HUES6 (cell line): Measurements from ENCODE around the gene FAM13A.

Experiments used
- H3K27ac ChIP-seq: 2 replicates; pipeline ENCODE4 v1.7.0; 2013; ENCODE audit warnings: low read depth, mild to moderate bottlenecking, low read length, inconsistent platforms
- H3K27me3 ChIP-seq: 2 replicates; pipeline ENCODE4 v1.6.1; 2013; ENCODE audit warnings: low read length; ENCODE audit not compliant: control insufficient read depth, insufficient read depth
- H3K36me3 ChIP-seq: 2 replicates; pipeline ENCODE4 v1.6.1; 2013; ENCODE audit warnings: low read length; ENCODE audit not compliant: control insufficient read depth, insufficient read depth
- H3K4me1 ChIP-seq: 2 replicates; pipeline ENCODE4 v1.6.1; 2013; ENCODE audit warnings: low read length; ENCODE audit not compliant: control insufficient read depth, insufficient read depth
- H3K4me3 ChIP-seq: 2 replicates; pipeline ENCODE4 v1.5.1; 2013; ENCODE audit warnings: low read depth, low read length
- H3K9ac ChIP-seq: one replicate; pipeline ENCODE4 v1.6.1; 2013; ENCODE audit warnings: mild to moderate bottlenecking, low read length
- H3K9me3 ChIP-seq: 2 replicates; pipeline ENCODE4 v1.6.1; 2013; ENCODE audit warnings: low read depth, low read length; ENCODE audit not compliant: control insufficient read depth, insufficient read depth

Gene FAM13A

DNA sequence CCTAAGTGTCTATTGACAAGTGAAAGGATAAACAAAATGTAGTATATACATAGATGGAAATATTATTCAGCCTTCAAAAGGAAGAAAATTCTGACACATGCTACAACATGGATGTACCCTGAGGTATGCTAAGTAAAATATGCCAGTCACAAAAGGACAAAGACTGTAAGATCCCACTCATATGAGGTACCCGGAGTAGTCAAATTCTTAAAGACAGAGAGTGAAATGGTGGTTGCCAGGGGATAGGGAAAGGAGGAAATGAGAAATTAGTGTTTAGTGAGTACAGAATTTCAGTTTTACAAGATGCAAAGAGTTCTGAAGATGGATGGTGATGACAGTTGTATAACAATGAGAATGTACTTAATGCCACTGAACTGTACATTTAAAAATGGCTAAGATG lies 257.1 kb downstream of the FAM13A start:
- Histone ChIP-seq H3K27me3 (no peaks in the 10 kb centered on the region), H3K36me3 (no peaks in the 10 kb centered on the region), H3K4me3 (no peak overlapping the region), H3K9ac (no peak overlapping the region), H3K4me1 (no peaks in the 10 kb centered on the region), H3K27ac (no peak overlapping the region), H3K9me3 (no peaks in the 10 kb centered on the region)

DNA sequence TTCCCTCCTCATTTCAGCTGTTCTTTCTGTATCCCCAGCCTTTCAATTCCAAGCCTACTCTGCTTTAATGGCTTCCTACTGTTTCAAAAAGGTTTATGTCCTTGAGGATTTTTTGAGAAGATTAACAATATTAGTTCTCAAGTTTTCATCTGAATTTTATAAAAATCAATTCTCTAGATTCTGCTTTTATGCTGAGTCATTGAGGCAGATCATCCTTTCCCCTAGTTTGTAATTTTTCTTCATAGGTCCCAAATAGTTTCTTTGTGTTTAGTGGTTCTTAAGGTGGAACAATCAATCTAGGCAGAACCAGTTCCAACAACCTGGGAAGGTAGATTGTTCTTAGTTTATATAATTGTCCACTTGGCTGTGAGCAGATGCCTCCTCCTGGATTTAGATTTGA lies 259.3 kb downstream of the FAM13A start:
- H3K27me3 ChIP-seq: no peaks in the 10 kb centered on the region
- H3K4me1 ChIP-seq: peaks cover 5% of the 10 kb centered on the region
- H3K27ac ChIP-seq: no peak overlapping the region
- no peaks in the 10 kb centered on the region for H3K9me3 ChIP-seq
- no peak overlapping the region for H3K9ac ChIP-seq
- no peak overlapping the region for H3K4me3 ChIP-seq
- H3K36me3 ChIP-seq: no peaks in the 10 kb centered on the region

DNA sequence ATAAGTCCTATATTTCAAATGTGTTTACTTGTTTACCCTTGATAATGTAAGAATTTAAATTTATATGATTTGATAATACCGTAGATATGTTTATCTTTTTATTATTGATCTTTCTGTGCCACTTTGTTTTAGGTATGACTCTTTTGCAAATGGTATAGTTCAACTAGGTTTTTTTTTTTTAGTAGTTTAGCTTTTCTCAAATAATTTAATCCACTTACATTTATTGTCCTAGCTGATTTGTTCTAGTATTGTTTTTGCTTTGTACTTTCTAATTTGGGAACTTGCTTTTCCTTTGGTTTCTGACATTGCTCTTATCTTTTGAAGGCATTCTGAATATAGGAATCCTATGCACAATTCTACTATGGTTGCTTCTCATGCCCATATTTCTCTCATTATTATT lies 260.4 kb downstream of the FAM13A start:
- Histone ChIP-seq H3K4me1 (peaks cover 14% of the 10 kb centered on the region), H3K27ac (no peak overlapping the region), H3K27me3 (no peaks in the 10 kb centered on the region), H3K36me3 (no peaks in the 10 kb centered on the region), H3K9ac (no peak overlapping the region), H3K4me3 (no peak overlapping the region), H3K9me3 (no peaks in the 10 kb centered on the region)

DNA sequence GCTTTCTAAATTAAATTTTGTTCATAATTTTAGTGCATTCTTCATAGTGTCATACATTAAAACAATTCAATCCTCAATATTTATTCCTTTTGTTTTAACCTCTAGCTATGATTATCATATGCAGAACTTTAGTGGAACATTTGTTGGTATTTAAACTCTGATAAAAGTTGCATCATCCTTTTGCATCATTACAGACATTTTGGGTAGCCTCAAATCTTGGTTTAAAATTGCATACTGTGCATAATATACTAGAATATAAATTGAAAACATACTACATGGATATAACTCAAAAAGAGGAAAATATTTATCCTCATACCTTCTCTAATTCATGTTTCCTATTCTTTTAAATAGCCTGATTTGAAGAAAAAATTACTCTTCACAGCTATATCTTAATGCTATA lies 262.0 kb downstream of the FAM13A start:
- peaks cover 14% of the 10 kb centered on the region for H3K4me1 ChIP-seq
- H3K27me3 ChIP-seq: no peaks in the 10 kb centered on the region
- H3K4me3 ChIP-seq: no peak overlapping the region
- no peak overlapping the region for H3K9ac ChIP-seq
- no peaks in the 10 kb centered on the region for H3K36me3 ChIP-seq
- H3K9me3 ChIP-seq: no peaks in the 10 kb centered on the region
- H3K27ac ChIP-seq: no peak overlapping the region

DNA sequence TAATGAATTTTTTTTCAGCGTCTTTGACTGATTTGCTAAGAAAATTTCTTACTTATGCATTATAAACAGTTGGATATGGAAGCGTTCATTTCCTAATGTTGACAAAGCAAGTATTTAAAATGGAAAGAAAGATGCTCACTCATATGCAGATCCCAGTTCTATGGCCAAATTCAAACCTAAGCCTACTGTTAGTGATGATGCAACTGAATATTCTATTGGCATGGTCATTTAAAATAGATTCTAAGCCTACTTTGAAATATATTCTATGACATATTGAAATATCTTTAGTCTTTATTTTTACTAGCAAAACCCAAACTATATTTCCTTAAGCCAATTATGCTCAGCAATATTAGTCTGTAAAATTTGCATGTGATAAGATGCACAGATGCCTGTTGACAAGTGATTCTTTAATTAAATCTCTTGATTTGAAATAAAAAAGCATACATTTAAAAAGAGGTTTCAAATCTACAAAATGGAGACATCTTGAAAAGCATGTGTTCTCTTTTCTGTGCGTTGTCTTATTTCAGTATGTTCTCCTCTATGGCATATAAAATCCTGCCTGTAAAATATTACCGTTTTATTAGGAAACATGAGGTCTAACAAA lies 262.8 kb downstream of the FAM13A start:
- Histone ChIP-seq H3K36me3 (no peaks in the 10 kb centered on the region), H3K4me1 (peaks cover 14% of the 10 kb centered on the region), H3K27me3 (no peaks in the 10 kb centered on the region), H3K9me3 (no peaks in the 10 kb centered on the region), H3K9ac (no peak overlapping the region), H3K4me3 (no peak overlapping the region), H3K27ac (no peak overlapping the region)

DNA sequence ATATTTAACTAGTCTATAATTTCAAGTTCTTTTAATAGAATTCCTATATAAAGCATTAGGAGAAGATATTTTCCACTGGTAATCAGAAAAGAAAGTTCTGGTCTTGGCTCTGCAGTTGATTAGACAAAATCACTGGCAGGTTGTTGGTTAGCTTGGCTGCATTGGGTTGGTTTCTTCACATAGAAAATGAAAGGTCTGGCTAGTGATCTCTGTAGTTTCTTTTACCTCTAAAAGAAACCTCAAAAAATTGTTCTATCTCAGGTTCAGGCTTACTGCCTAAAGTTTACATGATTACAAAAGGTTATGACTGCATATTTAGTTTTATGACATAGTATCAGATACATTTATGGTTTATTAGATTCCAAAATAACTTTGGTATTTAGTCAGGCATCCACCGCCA lies 263.5 kb downstream of the FAM13A start:
- Histone ChIP-seq H3K36me3 (no peaks in the 10 kb centered on the region), H3K9me3 (no peaks in the 10 kb centered on the region), H3K4me3 (no peak overlapping the region), H3K4me1 (peaks cover 14% of the 10 kb centered on the region), H3K27me3 (no peaks in the 10 kb centered on the region), H3K9ac (no peak overlapping the region), H3K27ac (no peak overlapping the region)

DNA sequence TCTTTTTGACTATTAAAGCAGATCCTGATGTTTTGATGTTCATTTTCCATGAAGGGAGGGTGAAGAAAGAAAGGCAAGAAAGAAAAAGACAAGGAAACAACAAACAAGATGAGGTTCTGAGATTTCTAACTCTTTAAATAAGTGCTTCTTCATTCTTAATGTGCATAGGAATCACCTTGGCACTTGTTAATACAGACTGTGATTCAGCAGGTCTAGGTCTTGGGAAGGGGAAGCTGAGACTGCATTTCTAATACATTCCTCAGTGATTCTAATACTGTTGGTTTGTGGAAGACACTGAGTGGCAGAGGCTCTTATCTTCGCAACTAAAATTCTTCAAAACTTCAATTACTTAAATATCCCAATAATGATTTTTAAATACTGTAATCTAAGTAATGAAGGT lies 264.2 kb downstream of the FAM13A start:
- Histone ChIP-seq H3K9me3 (no peaks in the 10 kb centered on the region), H3K36me3 (no peaks in the 10 kb centered on the region), H3K9ac (no peak overlapping the region), H3K27ac (peak overlapping the region; percentile 58; the same call in 1 of the 2 replicates), H3K4me1 (peaks cover 14% of the 10 kb centered on the region), H3K4me3 (no peak overlapping the region), H3K27me3 (no peaks in the 10 kb centered on the region)

DNA sequence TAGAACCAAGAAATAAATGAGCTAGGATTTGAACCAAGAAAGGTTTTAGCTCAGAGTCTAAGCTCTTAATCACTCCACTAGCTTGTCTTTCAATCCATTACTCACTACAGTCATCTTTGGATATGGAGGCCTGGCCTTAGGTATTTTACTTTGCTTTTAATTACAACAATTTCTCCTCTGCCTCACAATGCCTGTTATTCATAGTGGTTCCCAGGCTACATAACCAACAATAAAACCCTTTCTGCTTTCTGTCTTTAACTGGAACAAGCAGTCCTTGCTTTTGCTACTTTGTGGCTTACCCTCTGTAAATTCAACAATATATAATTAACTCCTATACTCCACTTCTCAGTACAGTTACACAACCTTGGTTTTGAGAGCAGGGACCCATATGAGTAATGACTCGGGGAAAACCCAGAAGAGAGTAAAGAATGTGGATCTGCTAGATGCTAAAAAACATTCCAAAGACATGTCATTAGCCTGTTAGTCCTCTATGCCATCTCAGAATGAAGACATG lies 264.7 kb downstream of the FAM13A start:
- Histone ChIP-seq H3K9ac (no peak overlapping the region), H3K4me1 (peaks cover 14% of the 10 kb centered on the region), H3K27ac (peak overlapping the region; percentile 58), H3K36me3 (peaks cover 4% of the 10 kb centered on the region; the same call in 1 of the 2 replicates), H3K27me3 (no peaks in the 10 kb centered on the region), H3K4me3 (no peak overlapping the region), H3K9me3 (no peaks in the 10 kb centered on the region)

DNA sequence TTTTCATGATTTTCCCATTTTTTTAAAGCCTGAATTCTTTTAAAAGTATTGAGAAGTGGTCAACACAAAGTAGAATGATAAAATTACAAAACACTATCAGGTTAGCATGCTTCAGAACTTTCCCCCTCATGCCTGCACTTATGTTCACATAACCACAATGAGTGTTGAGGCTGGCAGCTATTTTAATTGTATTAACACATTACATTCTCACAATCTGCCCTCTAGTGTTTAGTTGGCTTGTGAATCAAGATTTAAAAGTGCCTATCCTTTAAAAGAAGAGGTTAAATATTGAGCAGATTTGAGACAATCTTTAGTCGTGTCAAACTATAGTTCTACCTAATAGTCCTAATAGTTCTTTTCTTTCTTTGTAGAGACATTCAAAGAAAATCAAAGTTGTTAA lies 265.7 kb downstream of the FAM13A start:
- Histone ChIP-seq H3K36me3 (peaks cover 6% of the 10 kb centered on the region; the same call in 1 of the 2 replicates), H3K27ac (no peak overlapping the region), H3K9me3 (no peaks in the 10 kb centered on the region), H3K4me3 (no peak overlapping the region), H3K4me1 (peaks cover 14% of the 10 kb centered on the region), H3K27me3 (no peaks in the 10 kb centered on the region), H3K9ac (no peak overlapping the region)

DNA sequence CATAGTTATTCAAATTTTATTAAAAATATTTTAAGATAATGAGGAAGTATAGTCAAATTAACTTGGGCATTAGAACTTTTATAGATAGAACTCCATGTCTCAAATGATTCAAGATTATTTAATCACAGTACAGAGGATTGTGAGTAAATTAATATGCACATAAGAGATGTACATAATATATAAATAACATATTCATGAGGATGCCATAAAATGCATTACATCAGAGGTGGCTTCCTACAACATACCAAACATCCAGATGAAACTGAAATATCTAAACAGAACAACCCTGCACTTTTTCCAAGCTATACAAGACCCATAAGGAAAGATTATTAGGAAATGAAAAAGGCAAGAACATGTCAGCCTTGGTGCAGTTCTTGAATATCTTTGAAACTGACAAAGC lies 268.1 kb downstream of the FAM13A start:
- Histone ChIP-seq H3K27me3 (no peaks in the 10 kb centered on the region), H3K36me3 (peaks cover 6% of the 10 kb centered on the region; the same call in 1 of the 2 replicates), H3K9ac (no peak overlapping the region), H3K9me3 (no peaks in the 10 kb centered on the region), H3K4me3 (no peak overlapping the region), H3K4me1 (peaks cover 14% of the 10 kb centered on the region), H3K27ac (no peak overlapping the region)

DNA sequence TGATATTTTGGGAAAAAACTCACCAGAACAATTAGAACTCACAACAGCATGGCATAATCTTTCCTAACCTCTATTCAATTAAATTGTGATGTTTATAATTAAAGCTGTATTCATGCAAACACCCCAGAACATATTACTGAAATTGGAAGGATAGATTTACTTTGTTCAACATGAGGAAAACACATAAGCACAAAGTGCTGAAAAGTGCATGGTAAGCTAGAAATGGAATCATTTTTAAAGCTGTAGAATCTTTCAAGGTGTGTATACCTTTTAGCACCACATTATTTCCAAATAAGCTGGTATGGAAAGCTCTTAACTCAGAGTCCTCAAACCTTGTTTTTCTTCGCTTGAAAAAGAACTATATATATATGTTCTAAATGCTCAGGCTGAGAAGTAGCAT lies 268.6 kb downstream of the FAM13A start:
- H3K9ac ChIP-seq: no peak overlapping the region
- H3K27me3 ChIP-seq: no peaks in the 10 kb centered on the region
- peaks cover 14% of the 10 kb centered on the region for H3K4me1 ChIP-seq
- H3K4me3 ChIP-seq: no peak overlapping the region
- no peaks in the 10 kb centered on the region for H3K9me3 ChIP-seq
- H3K27ac ChIP-seq: no peak overlapping the region
- H3K36me3 ChIP-seq: peaks cover 10% of the 10 kb centered on the region; the same call in 1 of the 2 replicates
